HepG2 (cell line): ENCODE data around the gene LGALS1. TPM values are rescaled to one million over a fixed set of nuclear protein-coding genes. Genes with fewer than 3 reads are reported as not detected.

Source experiments
- ADNP ChIP-seq: sonication (generic); formaldehyde crosslinking; IDR thresholded peaks from 2 replicates; pipeline ENCODE4 v1.4.0; 2020; ENCODE audit warnings: missing genetic modification reagents
- FOXA1 ChIP-seq, 2 experiments: fragments of 450-650 bp in 1 of 2; sonication (generic) in 1 of 2; formaldehyde crosslinking in 1 of 2; IDR thresholded peaks; 2 replicates each; pipeline versions ENCODE4 v1.4.0 to v1.6.1; 2016 to 2020; ENCODE audit warnings: missing genetic modification reagents in 1 of 2
- KLF12 ChIP-seq: sonication (generic); formaldehyde crosslinking; IDR thresholded peaks from 2 replicates; pipeline ENCODE4 v1.4.0; 2020; ENCODE audit warnings: missing genetic modification reagents, borderline replicate concordance
- LBX2 ChIP-seq: sonication (generic); formaldehyde crosslinking; IDR thresholded peaks from 2 replicates; pipeline ENCODE4 v1.5.0; 2020; ENCODE audit warnings: missing genetic modification reagents, mild to moderate bottlenecking, borderline replicate concordance
- MAF1 ChIP-seq: sonication (generic); formaldehyde crosslinking; IDR thresholded peaks from 2 replicates; pipeline ENCODE4 v1.5.0; 2020; ENCODE audit warnings: missing genetic modification reagents, borderline replicate concordance
- MXD4 ChIP-seq: IDR thresholded peaks from 2 replicates; pipeline ENCODE4 v1.6.1; 2016; ENCODE audit warnings: mild to moderate bottlenecking, missing biosample characterization, missing genetic modification reagents
- MYC ChIP-seq: sonication (generic); formaldehyde crosslinking; IDR thresholded peaks from 2 replicates; pipeline ENCODE4 v1.9.0; 2021; ENCODE audit warnings: missing genetic modification reagents, borderline replicate concordance
- NFYB ChIP-seq: sonication (generic); formaldehyde crosslinking; IDR thresholded peaks from 2 replicates; pipeline ENCODE4 v1.4.0; 2020; ENCODE audit warnings: missing genetic modification reagents
- NR1H2 ChIP-seq: sonication (generic); formaldehyde crosslinking; IDR thresholded peaks from 2 replicates; pipeline ENCODE4 v1.8.1; 2022; ENCODE audit warnings: low read depth, missing genetic modification reagents, borderline replicate concordance
- NR2F1 ChIP-seq, 2 experiments: fragments of 450-650 bp in 1 of 2; formaldehyde crosslinking in 1 of 2; IDR thresholded peaks; 2 replicates each; pipeline versions ENCODE4 v1.5.0 to v1.6.1; 2016 to 2020; ENCODE audit warnings: mild to moderate bottlenecking in 1 of 2, missing compliant biosample characterization in 1 of 2, missing genetic modification reagents in 1 of 2, moderate library complexity in 1 of 2
- PAXIP1 ChIP-seq: sonication (generic); formaldehyde crosslinking; conservative IDR thresholded peaks from 2 replicates; pipeline ENCODE4 v1.4.0; 2020; ENCODE audit warnings: mild to moderate bottlenecking, missing genetic modification reagents, moderate library complexity
- PLRG1 ChIP-seq: fragments of 450-650 bp; conservative IDR thresholded peaks from 2 replicates; pipeline ENCODE4 v1.6.1; 2016
- RBM22 ChIP-seq: fragments of 200-400 bp; formaldehyde crosslinking; optimal IDR thresholded peaks from 2 replicates; pipeline ENCODE3; 2017; ENCODE audit warnings: mild to moderate bottlenecking, low read length, moderate library complexity
- SETDB1 ChIP-seq: sonication (generic); formaldehyde crosslinking; IDR thresholded peaks from 2 replicates; pipeline ENCODE4 v1.5.1; 2020; ENCODE audit warnings: missing genetic modification reagents, mild to moderate bottlenecking, borderline replicate concordance
- SP140L ChIP-seq: sonication (generic); formaldehyde crosslinking; IDR thresholded peaks from 2 replicates; pipeline ENCODE4 v1.4.0; 2020; ENCODE audit warnings: missing genetic modification reagents, borderline replicate concordance
- TEAD3 ChIP-seq: optimal IDR thresholded peaks from 2 replicates; pipeline ENCODE3; 2016; ENCODE audit warnings: borderline replicate concordance
- TOPORS ChIP-seq: sonication (generic); formaldehyde crosslinking; IDR thresholded peaks from 2 replicates; pipeline ENCODE4 v1.8.0; 2023; ENCODE audit warnings: mild to moderate bottlenecking, missing genetic modification reagents
- ZKSCAN1 ChIP-seq: fragments of 150-350 bp; IDR thresholded peaks from 2 replicates; pipeline ENCODE4 v1.6.1; 2014; ENCODE audit warnings: low read length
- ZNF121 ChIP-seq: sonication (generic); formaldehyde crosslinking; IDR thresholded peaks from 2 replicates; pipeline ENCODE4 v1.5.0; 2020; ENCODE audit warnings: mild to moderate bottlenecking, missing genetic modification reagents
- ZNF232 ChIP-seq: sonication (generic); formaldehyde crosslinking; IDR thresholded peaks from 2 replicates; pipeline ENCODE4 v1.4.0; 2020; ENCODE audit warnings: missing genetic modification reagents, borderline replicate concordance
- ZNF501 ChIP-seq: sonication (generic); formaldehyde crosslinking; IDR thresholded peaks from 2 replicates; pipeline ENCODE4 v1.5.1; 2020; ENCODE audit warnings: mild to moderate bottlenecking, moderate library complexity, missing genetic modification reagents
- ZNF709 ChIP-seq: sonication (generic); formaldehyde crosslinking; IDR thresholded peaks from 2 replicates; pipeline ENCODE4 v1.5.0; 2020; ENCODE audit warnings: mild to moderate bottlenecking, missing genetic modification reagents
- polyA plus RNA-seq, 8 experiments: library from polyadenylated mRNA; depleted of rRNA in 3 of 8; stranded (reverse) in 7 of 8; unstranded in 1 of 8; fragments of >200 nt; fragmentation: Illumina TruSeq in 4 of 8; extraction: Trizol in 4 of 8; gene quantifications; 2 replicates each; pipeline versions ENCODE4 v1.2.1 to v1.2.3, GENCODE V29; 2011 to 2016; ENCODE audit warnings: low read depth in 4 of 8, missing spikeins in 1 of 8, mixed read lengths in 1 of 8; ENCODE audit not compliant: insufficient read depth in 1 of 8
- total RNA-seq, 5 experiments: library from RNA; depleted of rRNA; stranded (reverse); fragments of >200 nt; fragmentation: Illumina TruSeq; extraction: Trizol; gene quantifications; 2 replicates each; pipeline ENCODE4 v1.2.3, GENCODE V29; 2016; ENCODE audit warnings: low read depth in 1 of 5
- TF ChIP-seq, protein P1 (sequence below): IDR thresholded peaks from 2 replicates; pipeline ENCODE4 v1.6.1; 2012; ENCODE audit warnings: low read depth, low read length, improper control_type of control experiment
- TF ChIP-seq, protein P2 (sequence below): sonication (generic); formaldehyde crosslinking; IDR thresholded peaks from 2 replicates; pipeline ENCODE4 v1.4.0; 2020; ENCODE audit warnings: missing genetic modification reagents, borderline replicate concordance

LGALS1 gene
- total and polyA plus RNA-seq, 2 of the 13 experiments (the other 11 are each of a cell fraction or from before 2014, with no cell fraction given): 103 to 858 TPM

DNA sequence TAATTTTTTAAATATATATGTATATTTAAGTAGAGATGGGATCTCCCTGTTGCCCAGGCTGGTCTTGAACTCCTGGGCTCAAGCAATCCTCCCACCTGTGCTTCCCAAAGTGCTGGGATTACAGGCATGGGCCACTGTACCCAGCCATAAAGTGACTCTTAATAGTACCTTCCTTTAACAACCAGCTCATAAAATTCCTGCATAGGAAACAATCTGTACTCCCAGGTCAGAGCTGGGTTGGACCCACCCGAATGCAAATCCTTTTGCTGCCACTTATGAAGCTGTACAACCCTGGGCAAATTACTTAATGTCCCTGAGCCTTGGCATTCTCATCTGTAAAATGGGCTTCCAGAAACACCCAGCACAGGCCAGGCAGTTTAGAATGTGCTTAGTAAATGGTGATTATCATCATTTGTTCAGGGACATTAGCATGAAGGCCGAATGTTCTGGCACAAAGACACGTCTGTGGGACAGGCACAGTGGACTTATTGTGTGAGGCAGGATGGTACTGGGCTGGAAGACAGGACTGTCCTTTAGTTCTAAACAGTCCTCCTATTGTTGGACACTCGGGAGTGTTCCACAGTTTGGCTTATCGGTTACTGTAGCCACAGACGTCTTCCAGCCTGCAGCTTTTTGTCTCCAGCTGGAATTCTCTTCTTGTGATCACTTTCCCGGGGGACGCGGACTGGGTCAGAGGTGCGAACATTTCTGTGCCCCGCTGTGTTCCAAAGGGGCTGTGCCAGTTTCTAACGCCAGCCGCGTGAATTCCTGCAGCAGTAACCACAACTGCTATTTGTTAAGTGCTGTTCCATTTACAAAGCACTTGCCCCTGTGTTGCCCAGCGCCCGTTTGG lies 11.0 kb upstream of the LGALS1 start (continued):
- TF ChIP-seq, protein P1, sequence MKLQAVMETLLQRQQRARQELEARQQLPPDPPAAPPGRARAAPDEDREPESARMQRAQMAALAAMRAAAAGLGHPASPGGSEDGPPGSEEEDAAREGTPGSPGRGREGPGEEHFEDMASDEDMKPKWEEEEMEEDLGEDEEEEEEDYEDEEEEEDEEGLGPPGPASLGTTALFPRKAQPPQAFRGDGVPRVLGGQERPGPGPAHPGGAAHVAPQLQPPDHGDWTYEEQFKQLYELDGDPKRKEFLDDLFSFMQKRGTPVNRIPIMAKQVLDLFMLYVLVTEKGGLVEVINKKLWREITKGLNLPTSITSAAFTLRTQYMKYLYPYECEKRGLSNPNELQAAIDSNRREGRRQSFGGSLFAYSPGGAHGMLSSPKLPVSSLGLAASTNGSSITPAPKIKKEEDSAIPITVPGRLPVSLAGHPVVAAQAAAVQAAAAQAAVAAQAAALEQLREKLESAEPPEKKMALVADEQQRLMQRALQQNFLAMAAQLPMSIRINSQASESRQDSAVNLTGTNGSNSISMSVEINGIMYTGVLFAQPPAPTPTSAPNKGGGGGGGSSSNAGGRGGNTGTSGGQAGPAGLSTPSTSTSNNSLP: no peak
- no peak for TF ChIP-seq NR2F1 (CRISPR knock-in tag; IDR thresholded peaks at IDR 0.05)
- TF ChIP-seq PAXIP1: no peak
- TF ChIP-seq, protein P2, sequence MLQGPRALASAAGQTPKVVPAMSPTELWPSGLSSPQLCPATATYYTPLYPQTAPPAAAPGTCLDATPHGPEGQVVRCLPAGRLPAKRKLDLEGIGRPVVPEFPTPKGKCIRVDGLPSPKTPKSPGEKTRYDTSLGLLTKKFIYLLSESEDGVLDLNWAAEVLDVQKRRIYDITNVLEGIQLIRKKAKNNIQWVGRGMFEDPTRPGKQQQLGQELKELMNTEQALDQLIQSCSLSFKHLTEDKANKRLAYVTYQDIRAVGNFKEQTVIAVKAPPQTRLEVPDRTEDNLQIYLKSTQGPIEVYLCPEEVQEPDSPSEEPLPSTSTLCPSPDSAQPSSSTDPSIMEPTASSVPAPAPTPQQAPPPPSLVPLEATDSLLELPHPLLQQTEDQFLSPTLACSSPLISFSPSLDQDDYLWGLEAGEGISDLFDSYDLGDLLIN (CRISPR knock-in tag): no peak
- no peak for TF ChIP-seq MXD4 (CRISPR knock-in tag)
- TF ChIP-seq NR1H2: no peak
- TF ChIP-seq TOPORS (CRISPR knock-in tag): no peak
- TF ChIP-seq SETDB1: no peak
- no peak for TF ChIP-seq TEAD3 (CRISPR knock-in tag)
- no peak for TF ChIP-seq ZNF232
- TF ChIP-seq MAF1: no peak
- TF ChIP-seq ZNF501 (CRISPR knock-in tag): no peak
- TF ChIP-seq SP140L (CRISPR knock-in tag): no peak
- TF ChIP-seq FOXA1 (IDR thresholded peaks at IDR 0.05): no peak
- no peak for TF ChIP-seq FOXA1 (CRISPR knock-in tag; IDR thresholded peaks at IDR 0.05)
- no peak for TF ChIP-seq ZKSCAN1
- no peak for TF ChIP-seq PLRG1
- no peak for TF ChIP-seq LBX2
- peak; percentile 23; the same call in 1 of the 2 replicates for TF ChIP-seq ZNF121
- 0 out of 2 replicates have a peak, but pooled peaks have one; percentile 50 for TF ChIP-seq ADNP
- peak; percentile 63 for TF ChIP-seq RBM22
- TF ChIP-seq KLF12 (CRISPR knock-in tag): no peak
- TF ChIP-seq MYC: no peak
- no peak for TF ChIP-seq ZNF709 (CRISPR knock-in tag)
- TF ChIP-seq NFYB (CRISPR knock-in tag): no peak
